HPDE6-E6E7 (cell line): ENCODE results near the gene IFNA6.

ENCODE experiments used
- DNase-seq: peaks from one replicate; pipeline ENCODE4 v3.0.0; 2011; ENCODE audit warnings: missing footprints; ENCODE audit errors: extremely low spot score

The IFNA6 gene

GRCh38 chr9:21331676-21332402, 18.8 kb downstream of the IFNA6 start:
- no peak for DNase-seq

- DNase-seq = no peak
Observed at GRCh38 chr9:21326526-21327139, 24.1 kb downstream of the IFNA6 start.

- no peak for DNase-seq
Observed at GRCh38 chr9:21324047-21324446, 26.6 kb downstream of the IFNA6 start.

DNA sequence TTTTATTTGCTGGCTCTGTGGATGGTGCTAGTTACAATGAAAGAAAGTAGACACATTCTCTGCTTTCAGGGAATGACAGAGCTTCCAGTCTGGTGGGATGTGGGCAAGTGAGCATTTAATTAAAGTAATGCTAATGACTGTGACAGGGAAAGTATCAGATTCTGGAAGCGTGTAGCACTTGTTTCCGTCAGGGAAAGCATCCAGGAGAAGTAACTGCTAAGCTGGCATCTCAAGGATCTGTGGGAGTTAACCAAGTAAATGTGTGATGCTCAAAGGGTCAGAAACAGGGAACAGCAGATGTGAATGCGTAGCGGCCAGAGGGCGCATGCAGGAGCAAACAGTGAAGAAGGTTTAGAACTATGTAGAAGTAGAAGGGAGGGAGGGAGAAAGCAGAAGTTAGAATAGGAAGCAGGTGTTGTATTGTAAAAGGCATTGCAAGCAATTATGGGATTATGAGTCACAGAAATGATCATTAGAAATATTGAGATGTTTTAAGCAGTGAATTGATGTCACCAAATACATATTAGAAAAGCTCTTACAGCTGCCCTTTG, 27.7 kb downstream of the IFNA6 start:
- DNase-seq = no peak

DNA sequence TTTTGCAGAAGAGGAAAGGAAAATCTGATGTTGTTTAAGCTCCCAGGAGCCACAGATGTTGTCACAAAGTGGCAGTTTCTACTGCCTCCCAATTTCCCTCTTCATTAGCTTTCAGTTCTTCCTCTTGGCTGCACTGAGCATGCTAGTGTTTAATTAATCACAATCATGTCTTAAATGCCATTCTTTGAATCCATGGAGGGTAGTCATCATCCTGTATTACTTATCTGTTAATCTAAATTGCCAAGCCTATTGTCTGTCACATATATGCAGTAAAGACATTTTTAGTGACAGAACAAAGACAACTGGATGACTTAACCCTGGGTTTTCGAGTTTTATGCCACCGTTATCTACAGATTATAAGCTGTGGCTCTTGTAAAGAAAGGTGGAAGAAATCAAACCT, 30.2 kb downstream of the IFNA6 start:
- DNase-seq = no peak

- DNase-seq = no peak
Observed at GRCh38 chr9:21317956-21318923, 32.4 kb downstream of the IFNA6 start.

- DNase-seq = no peak
Observed at GRCh38 chr9:21316860-21317259, 33.8 kb downstream of the IFNA6 start.

GRCh38 chr9:21316032-21316842, 34.5 kb downstream of the IFNA6 start:
- no peak for DNase-seq

GRCh38 chr9:21314152-21314551, 36.5 kb downstream of the IFNA6 start:
- no peak for DNase-seq

GRCh38 chr9:21311889-21312288, 38.8 kb downstream of the IFNA6 start:
- no peak for DNase-seq

GRCh38 chr9:21305213-21305612, 45.5 kb downstream of the IFNA6 start, which contains the start of gene IFNA5:
Gene IFNA5, minus strand, starts transcription at chr9:21305313. Its CDS starts 57 bp downstream, at chr9:21305256.
- DNase-seq = no peak
